ENCODE data around the gene NCOA7. TPM values are rescaled to one million over a fixed set of nuclear protein-coding genes. Genes with fewer than 3 reads are reported as not detected.

Gene NCOA7
- total RNA-seq, 1 experiment from 2014 or later, result 37.3 TPM

DNA sequence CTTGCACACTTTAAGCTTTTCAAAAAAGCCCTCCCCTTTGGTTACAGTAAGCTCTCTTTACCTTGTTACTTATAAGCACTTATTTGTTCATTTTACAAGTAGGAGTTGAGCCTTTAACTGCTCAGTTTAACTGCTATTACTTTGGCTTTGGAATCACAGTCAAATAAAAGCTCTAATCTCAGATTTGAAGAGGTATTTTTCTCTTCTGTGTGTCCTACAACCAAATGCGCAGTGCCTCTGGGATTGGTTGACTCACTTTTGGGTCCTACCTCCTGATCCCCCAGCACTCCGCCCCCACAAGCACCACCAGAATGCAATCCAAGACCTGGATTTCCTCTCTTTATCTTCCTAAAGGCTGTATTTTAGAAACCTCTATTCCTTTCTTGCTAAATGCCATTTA is 2.5 kb downstream of the NCOA7 start:
- Histone ChIP-seq H3K36me3 (ENCODE audit: control insufficient read depth, insufficient read depth, low read length) (no peaks in the 10 kb centered on the region; the same call in 1 of the 2 replicates), H3K9me3 (ENCODE audit: control insufficient read depth, insufficient read depth, low read depth, low read length) (no peaks in the 10 kb centered on the region), H3K4me1 (ENCODE audit: control insufficient read depth, insufficient read depth, low read length) (peaks cover 39% of the 10 kb centered on the region), H3K27me3 (ENCODE audit: control insufficient read depth, insufficient read depth, low read length) (no peaks in the 10 kb centered on the region), H3K4me3 (ENCODE audit: low read depth in 2 of 2, low read length in 2 of 2) (no peak overlapping the region), H3K27ac (ENCODE audit: low read length) (peak overlapping the region; percentile 39; the same call in 1 of the 2 replicates)
- DNase-seq (ENCODE audit: low read depth, low spot score), result no peak
- intact Hi-C loops (cut with micrococcal nuclease; ENCODE audit: unreplicated experiment), result no loop called here
- TF ChIP-seq TCF7L2 (IDR thresholded peaks at IDR 0.05; ENCODE audit: low read depth, low read length) (no peak), SIN3A (IDR thresholded peaks at IDR 0.05; ENCODE audit: borderline replicate concordance, insufficient read depth, low read depth, low read length) (no peak), REST (IDR thresholded peaks at IDR 0.05; ENCODE audit: insufficient read depth in 1 of 2, low read depth in 2 of 2, low read length in 1 of 2) (no peak), POLR2AphosphoS5 (IDR thresholded peaks at IDR 0.05; ENCODE audit: low read depth, low read length) (no peak)
- TF ChIP-seq, protein P1, sequence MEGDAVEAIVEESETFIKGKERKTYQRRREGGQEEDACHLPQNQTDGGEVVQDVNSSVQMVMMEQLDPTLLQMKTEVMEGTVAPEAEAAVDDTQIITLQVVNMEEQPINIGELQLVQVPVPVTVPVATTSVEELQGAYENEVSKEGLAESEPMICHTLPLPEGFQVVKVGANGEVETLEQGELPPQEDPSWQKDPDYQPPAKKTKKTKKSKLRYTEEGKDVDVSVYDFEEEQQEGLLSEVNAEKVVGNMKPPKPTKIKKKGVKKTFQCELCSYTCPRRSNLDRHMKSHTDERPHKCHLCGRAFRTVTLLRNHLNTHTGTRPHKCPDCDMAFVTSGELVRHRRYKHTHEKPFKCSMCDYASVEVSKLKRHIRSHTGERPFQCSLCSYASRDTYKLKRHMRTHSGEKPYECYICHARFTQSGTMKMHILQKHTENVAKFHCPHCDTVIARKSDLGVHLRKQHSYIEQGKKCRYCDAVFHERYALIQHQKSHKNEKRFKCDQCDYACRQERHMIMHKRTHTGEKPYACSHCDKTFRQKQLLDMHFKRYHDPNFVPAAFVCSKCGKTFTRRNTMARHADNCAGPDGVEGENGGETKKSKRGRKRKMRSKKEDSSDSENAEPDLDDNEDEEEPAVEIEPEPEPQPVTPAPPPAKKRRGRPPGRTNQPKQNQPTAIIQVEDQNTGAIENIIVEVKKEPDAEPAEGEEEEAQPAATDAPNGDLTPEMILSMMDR (IDR thresholded peaks at IDR 0.05), result no peak
- in situ Hi-C loops (cut with HindIII; ENCODE audit: low pct_unique_long_range_greater_than_20kb, low sequenced_read_pairs), result no loop called here
- BruUV-seq (replicated peaks), result no TSS peak
- ChIA-PET POLR2A (no interaction called here), CTCF (interaction anchor here (1.0 kb wide), 1 partner anchor 163 kb away, joined by 3 read pairs; the partner anchor contains the start of gene HINT3)
- no peak for ATAC-seq

DNA sequence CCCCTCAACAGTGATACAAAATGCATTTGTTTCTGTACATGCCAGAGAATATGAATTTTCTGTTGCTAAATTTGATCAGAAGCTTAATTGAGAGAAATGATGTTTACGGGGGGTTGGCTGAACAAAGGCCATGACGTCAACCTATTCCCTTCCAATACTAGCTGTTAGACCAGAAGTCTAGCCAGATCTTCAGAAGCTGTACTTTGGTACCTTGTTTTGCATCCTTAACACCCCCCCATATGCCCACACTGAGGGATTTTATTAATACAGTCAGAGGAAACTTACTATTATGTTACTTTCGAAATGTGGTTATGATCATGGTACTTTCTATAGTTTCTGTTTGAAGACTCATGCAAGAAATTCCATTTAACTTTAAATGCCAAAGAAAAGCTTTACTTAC is 3.1 kb downstream of the NCOA7 start:
- H3K27me3 ChIP-seq (ENCODE audit: control insufficient read depth, insufficient read depth, low read length), result no peaks in the 10 kb centered on the region
- H3K4me3 ChIP-seq (ENCODE audit: low read depth in 2 of 2, low read length in 2 of 2), result no peak overlapping the region
- intact Hi-C loops (cut with micrococcal nuclease; ENCODE audit: unreplicated experiment) (no loop called here), in situ Hi-C loops (cut with HindIII; ENCODE audit: low pct_unique_long_range_greater_than_20kb, low sequenced_read_pairs) (no loop called here)
- no peaks in the 10 kb centered on the region; the same call in 1 of the 2 replicates for H3K36me3 ChIP-seq (ENCODE audit: control insufficient read depth, insufficient read depth, low read length)
- CTCF ChIA-PET, result no interaction called here
- POLR2A ChIA-PET, result no interaction called here
- ATAC-seq (no peak), DNase-seq (ENCODE audit: low read depth, low spot score) (no peak)
- no peak overlapping the region for H3K27ac ChIP-seq (ENCODE audit: low read length)
- no peaks in the 10 kb centered on the region for H3K9me3 ChIP-seq (ENCODE audit: control insufficient read depth, insufficient read depth, low read depth, low read length)
- H3K4me1 ChIP-seq (ENCODE audit: control insufficient read depth, insufficient read depth, low read length), result peaks cover 39% of the 10 kb centered on the region
- TF ChIP-seq POLR2AphosphoS5 (IDR thresholded peaks at IDR 0.05; ENCODE audit: low read depth, low read length) (no peak), SIN3A (IDR thresholded peaks at IDR 0.05; ENCODE audit: borderline replicate concordance, insufficient read depth, low read depth, low read length) (no peak), TCF7L2 (IDR thresholded peaks at IDR 0.05; ENCODE audit: low read depth, low read length) (no peak), REST (IDR thresholded peaks at IDR 0.05; ENCODE audit: insufficient read depth in 1 of 2, low read depth in 2 of 2, low read length in 1 of 2) (no peak)
- TF ChIP-seq, protein P1 (IDR thresholded peaks at IDR 0.05), result no peak
- BruUV-seq (replicated peaks), result no TSS peak

Measured in Panc1 (cell line).